KBM-7 (cell line): ENCODE measurements around the gene WNT5A.

ENCODE experiments used
- DNase-seq: peaks from one replicate; pipeline ENCODE4 v3.0.0-alpha.2; 2015
- in situ Hi-C: fragments of 300-500 bp; cut with MboI; formaldehyde crosslinking; loops from 2 replicates; pipeline ENCODE4 v1.14.3; 2020; ENCODE audit warnings: low sequenced_read_pairs, low pct_unique_long_range_greater_than_20kb, mixed read lengths

WNT5A gene

DNA sequence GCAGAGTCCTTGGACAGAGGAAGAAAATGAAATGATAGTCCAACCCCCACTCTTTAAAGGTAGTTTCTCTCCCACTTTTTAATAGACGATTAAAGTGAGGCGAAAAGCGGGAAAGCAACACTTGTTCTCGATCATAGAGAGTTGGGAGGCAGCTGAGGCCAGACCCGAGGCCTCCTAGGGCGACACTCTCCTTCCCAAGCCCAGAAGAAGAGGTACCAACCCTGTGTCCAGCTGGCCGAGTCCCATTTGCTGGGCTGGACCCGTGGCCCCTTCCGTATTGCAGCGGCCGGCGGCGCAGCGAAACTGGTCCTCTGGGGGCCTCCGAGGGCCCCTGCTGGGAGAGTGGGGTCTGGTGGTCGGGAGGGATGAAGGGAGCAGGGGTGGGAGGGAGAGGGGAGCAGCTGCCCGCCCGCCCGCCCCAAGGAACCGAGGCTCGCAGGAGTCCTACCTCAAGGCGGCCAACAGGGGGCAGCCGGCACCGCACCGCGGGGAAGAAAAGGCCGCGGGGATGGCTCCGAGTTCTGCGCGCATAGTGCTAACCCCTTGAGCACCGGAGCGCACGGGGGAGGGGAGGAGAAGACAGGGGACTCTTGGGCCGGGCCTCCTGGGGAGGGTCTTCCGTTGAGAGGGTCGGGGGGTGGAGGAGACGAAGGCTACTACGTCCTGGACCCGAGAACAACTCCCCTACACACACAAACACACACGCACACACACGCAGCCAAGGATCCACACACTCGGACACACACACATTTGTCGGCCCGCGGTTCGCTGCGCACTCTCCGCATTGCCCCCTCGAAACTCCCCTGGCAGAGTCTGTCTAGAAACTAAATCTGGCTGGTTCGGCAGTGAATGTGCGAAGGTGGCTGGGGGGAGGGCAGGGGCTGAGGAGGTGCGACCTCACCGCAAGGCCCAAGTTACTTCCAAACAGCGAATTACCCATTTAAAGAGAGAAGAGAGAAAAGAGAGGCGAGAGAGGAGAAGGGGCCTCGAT lies 2.0 kb downstream of the WNT5A start:
- peak; percentile 24 for DNase-seq
- in situ Hi-C loops, result no loop called here

DNA sequence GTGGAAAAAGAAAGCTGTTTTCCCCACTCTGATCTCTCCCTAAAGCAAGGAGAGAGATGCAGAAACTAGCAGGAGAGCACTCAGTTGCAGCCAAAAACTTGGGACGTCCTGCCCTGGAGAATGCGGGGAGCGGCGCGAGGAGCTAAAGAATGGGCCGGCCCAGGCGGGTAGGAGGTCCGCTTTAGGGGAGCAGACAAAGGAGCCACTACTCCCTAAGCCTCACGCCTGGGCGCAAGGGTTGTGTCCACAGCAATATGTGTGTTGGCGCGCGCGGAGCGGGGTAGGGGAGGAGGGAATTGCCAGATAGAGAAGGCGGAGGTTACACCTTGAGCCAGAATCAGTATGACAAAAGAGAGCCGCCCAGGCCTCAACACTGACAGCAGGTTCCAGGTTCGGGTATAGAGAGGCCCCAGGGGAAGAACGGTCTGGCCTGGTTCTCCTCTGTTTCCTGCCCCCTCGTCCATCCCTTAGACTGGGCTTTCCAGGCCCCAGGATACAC lies 2.9 kb downstream of the WNT5A start:
- in situ Hi-C loops, result no loop called here
- DNase-seq, result no peak

DNA sequence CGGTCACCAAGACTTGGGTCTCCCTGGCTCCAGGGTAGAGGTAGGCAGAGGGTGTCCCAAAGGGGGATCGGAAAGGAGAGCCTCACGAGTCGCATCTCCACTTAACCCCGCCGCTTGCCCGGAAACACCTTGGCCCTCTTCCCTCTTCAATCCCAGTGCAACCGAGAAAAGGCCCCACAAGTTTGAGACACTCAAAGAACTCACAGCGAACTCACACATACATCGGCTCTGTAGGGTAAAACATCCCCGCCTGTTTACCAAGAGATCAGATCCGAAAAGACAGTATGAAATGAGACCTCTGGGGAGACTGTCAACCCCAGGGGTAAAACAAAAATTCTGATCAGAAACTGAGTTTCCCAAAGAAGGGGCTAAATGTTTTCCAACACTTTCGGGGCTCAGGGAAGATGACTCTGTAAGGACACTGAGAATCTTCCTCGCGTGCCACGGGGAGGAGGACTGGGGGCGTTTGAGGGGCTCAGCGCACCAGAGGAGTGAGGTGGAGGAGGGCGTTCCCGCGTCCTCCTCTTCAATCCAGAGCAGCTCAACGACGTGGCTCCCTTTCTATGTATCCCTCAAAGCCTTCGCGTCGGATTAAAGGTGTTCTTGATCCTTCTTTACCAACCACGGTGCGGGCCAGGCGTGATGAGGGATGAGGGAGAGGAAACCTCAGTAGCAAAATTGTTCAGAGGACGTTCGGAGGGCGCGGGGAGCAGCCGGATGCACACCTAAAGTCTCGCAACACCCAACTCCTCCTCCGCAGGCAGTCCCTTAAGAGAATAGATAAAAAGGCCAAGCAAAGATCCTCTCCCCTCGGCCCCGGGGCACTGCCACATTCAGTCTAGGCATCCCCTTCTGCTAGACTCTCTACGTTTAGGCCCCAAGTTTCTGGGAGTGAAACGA lies 3.7 kb downstream of the WNT5A start:
- DNase-seq, result no peak
- in situ Hi-C loops, result no loop called here

DNA sequence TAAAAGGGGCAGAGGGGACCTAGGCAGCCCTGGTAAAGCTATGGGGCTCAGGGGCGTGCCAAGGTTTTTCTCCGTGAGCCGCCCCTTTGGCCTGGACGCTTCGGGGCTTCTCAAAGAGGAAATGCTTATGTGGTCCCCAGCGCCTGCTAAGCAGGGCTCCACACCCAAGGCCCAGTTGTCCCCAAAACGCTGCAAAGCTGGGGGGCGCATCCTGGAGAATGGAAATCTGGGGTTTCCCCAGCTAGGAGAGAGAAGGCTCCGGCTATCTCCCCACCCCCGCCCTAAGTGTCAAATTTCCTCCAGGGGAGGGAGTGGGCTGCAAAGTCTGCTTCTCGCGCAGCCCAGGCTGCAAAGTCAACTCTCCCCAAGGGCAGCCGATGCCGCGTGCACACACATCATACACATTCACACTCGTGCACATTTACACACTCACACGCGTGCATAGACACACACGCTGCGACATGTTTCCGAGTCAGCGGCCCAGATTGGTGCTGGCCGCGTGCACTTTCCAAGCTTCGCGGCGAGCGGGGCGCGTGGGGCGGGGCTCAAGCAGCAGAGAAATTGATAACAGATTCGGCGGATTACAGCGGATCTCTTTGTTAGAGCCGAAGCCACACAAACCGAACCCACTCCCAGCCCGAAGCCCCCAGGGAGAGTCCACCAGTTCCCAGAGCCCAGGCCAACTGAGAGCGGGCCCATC lies 4.5 kb downstream of the WNT5A start:
- in situ Hi-C loops, result no loop called here
- DNase-seq, result no peak

DNA sequence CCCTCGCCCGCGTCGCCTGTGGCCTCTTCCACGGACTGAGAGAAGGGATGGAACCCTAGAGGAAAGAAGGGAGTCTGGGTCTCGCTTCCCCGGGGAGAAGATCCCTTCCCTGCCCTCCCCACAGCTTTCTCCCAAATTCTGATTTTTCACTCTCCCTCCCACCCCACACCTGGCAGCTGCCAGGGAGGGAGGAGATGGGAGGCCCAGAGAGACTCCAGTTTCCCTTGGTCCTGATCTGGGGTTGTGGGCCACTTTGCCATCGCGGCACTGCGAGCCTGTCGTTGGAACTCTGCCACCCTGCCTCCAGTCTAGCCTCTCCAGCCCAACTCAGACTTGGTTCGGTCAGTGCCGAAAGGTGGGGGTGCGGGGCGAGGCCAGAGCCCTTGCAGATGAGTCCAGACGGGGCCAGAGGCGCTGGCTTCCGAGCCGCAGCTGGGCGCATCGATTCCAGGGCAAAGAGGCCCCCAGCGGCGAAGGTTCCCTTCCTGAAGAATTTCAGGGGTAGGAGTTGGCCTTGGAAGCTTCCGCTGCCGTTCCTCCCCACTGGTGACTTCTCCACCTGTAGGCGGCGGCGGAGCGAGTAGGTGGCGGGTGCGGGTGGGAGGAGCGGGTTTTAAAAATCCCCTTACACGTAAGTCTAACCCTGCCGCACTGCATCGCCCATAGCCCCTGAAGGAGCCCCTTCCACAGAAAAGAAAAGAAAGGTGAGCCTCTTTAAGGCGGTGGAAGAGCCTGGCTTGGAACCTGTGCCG lies 5.2 kb downstream of the WNT5A start:
- DNase-seq, result no peak
- in situ Hi-C loops, result no loop called here

- DNase-seq, result no peak
- in situ Hi-C loops, result no loop called here
These were observed 6.0 kb downstream of the WNT5A start for GRCh38 chr3:55480911-55481743.

- DNase-seq, result no peak
- in situ Hi-C loops, result no loop called here
These were observed 9.5 kb downstream of the WNT5A start for GRCh38 chr3:55477306-55478303.

DNA sequence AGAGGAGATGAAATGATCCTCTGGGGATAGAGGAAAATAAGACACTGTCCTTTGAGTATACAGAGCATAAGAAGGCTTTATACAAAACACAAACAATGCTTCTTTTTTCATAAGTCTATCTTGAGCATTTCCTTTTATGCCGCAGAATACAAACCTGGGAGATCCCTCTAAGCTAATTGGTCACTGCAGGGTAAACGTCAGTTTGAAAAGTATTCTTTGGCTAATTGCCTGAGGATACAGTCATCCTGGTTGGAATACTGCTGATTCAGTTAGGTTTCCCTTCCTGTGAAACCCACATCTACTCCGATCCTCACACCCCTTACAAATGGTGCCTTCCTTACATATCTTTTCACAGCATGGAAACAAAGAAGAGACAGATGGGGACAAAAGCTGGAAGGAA lies 10.6 kb downstream of the WNT5A start:
- in situ Hi-C loops, result no loop called here
- no peak for DNase-seq

GRCh38 chr3:55474213-55474632 lies 12.9 kb downstream of the WNT5A start:
- in situ Hi-C loops, result no loop called here
- no peak for DNase-seq

DNA sequence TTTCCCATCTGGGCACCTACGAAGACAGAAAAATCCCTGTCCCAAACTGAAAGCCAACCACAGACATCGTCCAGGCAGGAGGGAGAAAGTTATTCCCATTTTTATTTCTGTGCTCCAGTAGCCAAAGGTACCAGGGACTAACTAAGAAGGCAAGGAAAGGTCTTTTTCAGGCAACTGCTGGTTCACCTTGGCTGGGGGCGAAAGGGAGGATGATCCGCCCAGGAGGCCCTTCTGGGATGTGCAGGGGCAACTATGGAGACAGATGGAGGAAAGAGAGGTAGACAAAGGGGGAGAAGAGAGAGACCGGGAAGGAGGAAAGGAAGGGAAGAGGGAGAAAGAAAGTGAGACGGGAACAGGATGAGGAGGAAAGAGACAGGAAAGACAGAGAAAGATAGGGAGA lies 13.3 kb downstream of the WNT5A start:
- in situ Hi-C loops, result no loop called here

DNA sequence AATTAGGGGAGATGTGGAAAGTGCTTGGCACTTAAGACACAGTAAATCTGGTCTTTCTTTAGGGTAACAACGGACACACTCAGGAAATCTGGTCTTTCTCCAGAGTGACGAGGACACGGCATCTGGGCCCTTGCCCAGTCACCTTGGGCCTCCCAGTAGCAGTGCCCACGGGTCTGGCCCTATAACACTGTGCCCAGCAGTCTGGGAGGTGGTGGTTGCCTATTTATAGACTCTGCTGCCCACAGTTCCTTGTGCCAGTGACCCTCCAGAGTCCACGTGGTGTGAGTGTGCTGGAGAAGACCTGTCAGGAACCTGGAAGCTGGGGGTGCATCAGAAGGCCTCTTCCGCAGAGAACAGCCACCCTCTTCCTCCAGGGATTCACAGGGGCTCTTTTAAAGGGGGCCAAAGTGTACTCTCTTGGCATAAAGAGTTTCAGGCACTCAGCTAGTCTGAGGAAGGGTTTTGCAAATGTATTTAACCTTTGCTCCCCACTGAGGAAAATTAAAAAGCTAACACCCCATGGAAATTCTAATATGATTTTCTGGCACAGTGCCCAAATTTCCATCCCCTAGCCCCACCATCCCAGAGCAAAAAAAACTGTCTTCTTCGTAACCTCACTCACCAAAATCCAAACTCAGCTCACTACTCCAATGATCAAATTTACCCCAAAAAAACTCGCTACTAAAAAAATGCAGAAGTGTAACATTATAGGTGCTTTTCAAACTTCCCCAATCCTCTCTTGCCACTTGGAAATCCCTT lies 15.4 kb downstream of the WNT5A start:
- DNase-seq, result no peak
- in situ Hi-C loops, result no loop called here

More for the DNA sequence above, 13.3 kb downstream of the WNT5A start:
- no peak for DNase-seq

DNA sequence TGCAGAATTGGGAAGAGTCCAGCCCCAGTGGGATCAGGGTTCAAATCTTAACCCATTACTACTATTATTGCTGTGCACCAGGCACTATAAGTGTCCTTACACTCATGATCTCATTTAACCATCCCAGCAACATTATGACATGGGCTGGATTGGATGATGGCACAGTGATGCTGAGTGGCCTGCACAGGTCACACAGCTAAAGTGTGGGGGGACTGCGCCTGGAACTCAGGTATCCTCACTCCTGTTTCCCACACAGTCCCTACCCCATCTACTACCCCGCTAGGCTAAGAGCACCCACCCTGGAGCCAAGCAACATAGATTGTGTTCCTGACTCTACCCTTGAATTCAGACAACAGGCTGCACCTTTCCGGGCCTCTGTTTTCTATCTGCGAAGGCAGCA lies 16.0 kb downstream of the WNT5A start:
- in situ Hi-C loops, result no loop called here
- no peak for DNase-seq

DNA sequence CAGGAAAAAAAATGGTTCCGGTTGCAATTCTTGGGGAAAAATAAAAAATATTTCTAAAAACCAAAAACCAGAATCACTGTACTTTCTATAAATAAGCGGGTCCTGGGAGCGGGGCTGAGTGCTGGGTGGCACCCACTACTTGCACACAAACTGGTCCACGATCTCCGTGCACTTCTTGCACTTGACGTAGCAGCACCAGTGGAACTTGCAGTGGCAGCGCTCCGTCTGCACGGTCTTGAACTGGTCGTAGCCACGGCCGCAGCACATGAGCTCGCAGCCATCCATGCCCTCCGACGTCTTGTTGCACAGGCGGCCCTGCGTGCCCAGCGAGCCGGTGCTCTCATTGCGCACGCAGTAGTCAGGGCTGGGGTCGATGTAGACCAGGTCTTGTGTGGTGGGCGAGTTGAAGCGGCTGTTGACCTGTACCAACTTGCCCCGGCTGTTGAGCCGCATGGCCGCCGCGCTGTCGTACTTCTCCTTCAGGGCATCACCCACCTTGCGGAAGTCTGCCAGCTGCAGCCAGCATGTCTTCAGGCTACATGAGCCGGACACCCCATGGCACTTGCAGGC lies 17.1 kb downstream of the WNT5A start:
- in situ Hi-C loops, result no loop called here
- DNase-seq, result no peak

DNA sequence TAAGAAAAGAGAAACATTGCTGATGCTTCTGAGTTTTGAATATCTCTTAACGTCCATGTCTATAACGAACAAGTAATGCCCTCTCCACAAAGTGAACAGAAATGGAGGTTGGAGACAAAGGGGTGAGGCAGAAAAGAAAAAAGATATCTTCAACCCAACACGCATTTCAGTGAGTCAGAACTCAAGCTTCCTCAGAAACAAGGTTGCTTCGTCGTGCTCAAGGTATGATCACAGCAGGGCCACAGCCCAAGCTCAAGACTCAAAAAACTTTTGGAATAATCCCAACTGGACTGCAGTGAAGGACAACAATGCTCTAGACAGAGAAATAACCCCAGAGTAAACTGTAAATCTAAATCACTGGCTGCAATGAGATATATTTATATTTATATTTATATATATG lies 18.9 kb downstream of the WNT5A start:
- in situ Hi-C loops, result no loop called here
- DNase-seq, result no peak

- in situ Hi-C loops, result no loop called here
- no peak for DNase-seq
These were observed 20.0 kb downstream of the WNT5A start for GRCh38 chr3:55467099-55467498.

DNA sequence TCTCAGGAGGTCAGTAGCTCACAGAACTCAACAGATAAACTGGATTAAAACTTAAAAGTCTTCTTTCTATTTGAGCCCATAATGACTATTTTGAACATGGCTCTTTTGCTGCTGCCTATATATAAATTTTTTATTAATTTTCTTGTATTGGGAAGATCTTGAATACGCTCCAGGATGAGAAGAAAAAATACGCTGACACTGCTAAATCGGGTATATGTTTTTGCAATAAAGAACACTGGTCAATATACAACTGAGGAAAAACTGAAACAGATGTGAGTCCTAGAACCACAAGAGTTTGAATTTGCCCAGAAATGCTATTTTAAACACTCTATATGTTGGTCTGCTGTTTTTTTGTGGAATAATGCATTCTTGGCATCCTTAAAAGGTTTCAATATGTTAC lies 20.6 kb downstream of the WNT5A start:
- in situ Hi-C loops, result no loop called here
- DNase-seq, result no peak
